Neutrophil (primary cell): ENCODE results near the gene NCEH1.

Source experiments
- H3K27ac ChIP-seq: fragments of 200-600 bp; sonication (generic); 2 replicates; pipeline ENCODE4 v1.5.1; 2016; ENCODE audit warnings: mild to moderate bottlenecking, moderate library complexity
- H3K27me3 ChIP-seq: fragments of 200-600 bp; sonication (generic); 2 replicates; pipeline ENCODE4 v1.6.0; 2016; ENCODE audit warnings: mild to moderate bottlenecking
- H3K36me3 ChIP-seq: fragments of 200-600 bp; sonication (generic); 2 replicates; pipeline ENCODE4 v1.5.1; 2017
- H3K4me1 ChIP-seq, 2 experiments: fragments of 200-600 bp in 1 of 2; sonication (generic) in 1 of 2; 1 replicate in 1 of 2; 2 replicates in 1 of 2; pipeline versions ENCODE4 v1.5.1 to v1.6.1; 2013 to 2016; ENCODE audit warnings: low read depth in 1 of 2, low read length in 1 of 2, mild to moderate bottlenecking in 1 of 2, moderate library complexity in 1 of 2; ENCODE audit not compliant: control insufficient read depth in 1 of 2, insufficient read depth in 1 of 2
- H3K4me3 ChIP-seq, 2 experiments: fragments of 200-600 bp in 1 of 2; sonication (generic) in 1 of 2; 1 replicate in 1 of 2; 2 replicates in 1 of 2; pipeline ENCODE4 v1.5.1; 2013 to 2016; ENCODE audit warnings: low read depth in 1 of 2, low read length in 1 of 2, mild to moderate bottlenecking in 1 of 2, moderate library complexity in 1 of 2
- H3K9me3 ChIP-seq: fragments of 200-600 bp; sonication (generic); 2 replicates; pipeline ENCODE4 v1.5.1; 2016
- CTCF ChIP-seq: fragments of 200-600 bp; sonication (generic); IDR thresholded peaks from 2 replicates; pipeline ENCODE4 v1.5.1; 2016; ENCODE audit warnings: antibody characterized with exemption

NCEH1 gene

GRCh38 chr3:172614340-172615274 lies 96.3 kb downstream of the NCEH1 start:
- Histone ChIP-seq H3K4me1 (no peaks in the 10 kb centered on the region), H3K27me3 (no peaks in the 10 kb centered on the region), H3K36me3 (no peaks in the 10 kb centered on the region), H3K4me3 (no peak overlapping the region), H3K27ac (no peak overlapping the region), H3K9me3 (peaks cover 8% of the 10 kb centered on the region)
- TF ChIP-seq CTCF: no peak

- no peak overlapping the region for H3K27ac ChIP-seq
- H3K4me1 ChIP-seq: no peaks in the 10 kb centered on the region
- no peaks in the 10 kb centered on the region for H3K27me3 ChIP-seq
- H3K4me3 ChIP-seq: no peak overlapping the region
- TF ChIP-seq CTCF: no peak
- no peaks in the 10 kb centered on the region for H3K36me3 ChIP-seq
- peaks cover 8% of the 10 kb centered on the region for H3K9me3 ChIP-seq
Measured at GRCh38 chr3:172613845-172614244, 97.0 kb downstream of the NCEH1 start.

GRCh38 chr3:172612871-172613678 lies 97.8 kb downstream of the NCEH1 start:
- no peak overlapping the region for H3K27ac ChIP-seq
- no peaks in the 10 kb centered on the region for H3K36me3 ChIP-seq
- TF ChIP-seq CTCF: no peak
- H3K4me1 ChIP-seq: no peaks in the 10 kb centered on the region
- H3K4me3 ChIP-seq: no peak overlapping the region
- peaks cover 8% of the 10 kb centered on the region for H3K9me3 ChIP-seq
- no peaks in the 10 kb centered on the region for H3K27me3 ChIP-seq

- no peak for TF ChIP-seq CTCF
- Histone ChIP-seq H3K9me3 (peaks cover 8% of the 10 kb centered on the region), H3K27ac (no peak overlapping the region), H3K27me3 (no peaks in the 10 kb centered on the region), H3K4me1 (no peaks in the 10 kb centered on the region), H3K4me3 (no peak overlapping the region), H3K36me3 (no peaks in the 10 kb centered on the region)
Measured at GRCh38 chr3:172609750-172610149, 101.1 kb downstream of the NCEH1 start.

- H3K27me3 ChIP-seq: no peaks in the 10 kb centered on the region
- peaks cover 2% of the 10 kb centered on the region for H3K9me3 ChIP-seq
- H3K27ac ChIP-seq: no peak overlapping the region
- H3K4me1 ChIP-seq: no peaks in the 10 kb centered on the region
- TF ChIP-seq CTCF: no peak
- no peak overlapping the region for H3K4me3 ChIP-seq
- no peaks in the 10 kb centered on the region for H3K36me3 ChIP-seq
Measured at GRCh38 chr3:172608575-172608974, 102.3 kb downstream of the NCEH1 start.
